ENCODE data around the gene CHID1. TPM values are rescaled to one million over a fixed set of nuclear protein-coding genes. Genes with fewer than 3 reads are reported as not detected.

The CHID1 gene
- total and polyA plus RNA-seq, 2 of the 4 experiments (the other 2 are of a cell fraction) = 34.2 to 121 TPM

DNA sequence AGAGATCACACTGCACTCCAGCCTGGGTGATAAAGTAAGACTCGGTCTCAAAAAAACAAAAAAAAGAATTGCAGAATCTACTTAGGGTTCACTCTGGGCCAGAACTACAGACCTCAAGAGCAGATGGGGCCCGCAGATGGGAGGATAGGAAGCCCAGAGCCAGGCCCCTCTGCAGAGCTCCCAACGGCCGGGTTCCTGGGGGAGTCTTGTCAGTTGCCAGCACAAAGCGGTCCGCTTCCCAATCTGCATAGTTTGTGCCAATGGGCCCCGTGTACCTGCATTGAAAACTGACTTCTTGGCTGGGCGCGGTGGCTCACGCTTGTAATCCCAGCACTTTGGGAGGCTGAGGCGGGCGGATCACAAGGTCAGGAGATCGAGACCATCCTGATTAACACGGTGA, 1.7 kb upstream of the CHID1 start:
- no peak overlapping the region for H3K18ac ChIP-seq (ENCODE audit: low read depth, low read length)
- H2AK5ac ChIP-seq (ENCODE audit: low read depth, low read length) = no peak overlapping the region
- H3K14ac ChIP-seq (replicated peaks; ENCODE audit: low read depth, low read length) = no peak overlapping the region
- no peak overlapping the region for H2BK5ac ChIP-seq (ENCODE audit: low read depth, low read length, poor library complexity, severe bottlenecking)
- 100% methylated on average over 5 of the region's 14 CpGs; no CpG with 5 or more reads in 1 of the 2 experiments for WGBS, 2 experiments (ENCODE audit: extremely low coverage in 2 of 2, insufficient read length in 1 of 2)
- no peak overlapping the region for H3K56ac ChIP-seq (ENCODE audit: extremely low read depth, insufficient read depth, low read length)
- H3K23ac ChIP-seq (ENCODE audit: low read depth, low read length) = no peak overlapping the region
- H2BK120ac ChIP-seq (ENCODE audit: low read depth, low read length) = no peak overlapping the region
- BruUV-seq (replicated peaks) = no TSS peak
- H3K79me1 ChIP-seq (ENCODE audit: low read depth in 1 of 2, low read length in 2 of 2) = peaks cover 9 to 40% of the 10 kb centered on the region in 2 experiments
- no peak for TF ChIP-seq NFE2L2 (IDR thresholded peaks at IDR 0.05; ENCODE audit: low read depth, low read length)
- TF ChIP-seq, protein P1, sequence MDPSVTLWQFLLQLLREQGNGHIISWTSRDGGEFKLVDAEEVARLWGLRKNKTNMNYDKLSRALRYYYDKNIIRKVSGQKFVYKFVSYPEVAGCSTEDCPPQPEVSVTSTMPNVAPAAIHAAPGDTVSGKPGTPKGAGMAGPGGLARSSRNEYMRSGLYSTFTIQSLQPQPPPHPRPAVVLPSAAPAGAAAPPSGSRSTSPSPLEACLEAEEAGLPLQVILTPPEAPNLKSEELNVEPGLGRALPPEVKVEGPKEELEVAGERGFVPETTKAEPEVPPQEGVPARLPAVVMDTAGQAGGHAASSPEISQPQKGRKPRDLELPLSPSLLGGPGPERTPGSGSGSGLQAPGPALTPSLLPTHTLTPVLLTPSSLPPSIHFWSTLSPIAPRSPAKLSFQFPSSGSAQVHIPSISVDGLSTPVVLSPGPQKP (IDR thresholded peaks at IDR 0.05; ENCODE audit: borderline replicate concordance, low read depth, low read length) = no peak
- no peak for TF ChIP-seq RFX5 (IDR thresholded peaks at IDR 0.05; ENCODE audit: low read depth, low read length)
- no peak for TF ChIP-seq CHD1 (IDR thresholded peaks at IDR 0.05; ENCODE audit: low read depth, low read length)
- no peak for TF ChIP-seq MAZ (IDR thresholded peaks at IDR 0.05; ENCODE audit: borderline replicate concordance, low read depth, low read length)
- no peak for TF ChIP-seq MXI1 (IDR thresholded peaks at IDR 0.05; ENCODE audit: borderline replicate concordance, low read depth, low read length)
- TF ChIP-seq BHLHE40 (IDR thresholded peaks at IDR 0.05; ENCODE audit: low read depth, low read length) = no peak
- no peak overlapping the region for H3K4ac ChIP-seq (ENCODE audit: low read depth, low read length)
- CTCF ChIA-PET = no interaction called here
- dilution Hi-C loops (cut with HindIII; ENCODE audit: low sequenced_read_pairs, unreplicated experiment) (no loop called here), in situ Hi-C loops (cut with MboI; ENCODE audit: low sequenced_read_pairs) (no loop called here), intact Hi-C loops (cut with micrococcal nuclease) (no loop called here)
- no peak overlapping the region for H2BK15ac ChIP-seq (ENCODE audit: low read depth, low read length)
- no peaks in the 10 kb centered on the region; the same call in none of the 2 replicates for H4K20me1 ChIP-seq (ENCODE audit: insufficient read depth, low read length)
- H3K4me2 ChIP-seq (ENCODE audit: low read depth, low read length) = no peak overlapping the region
- DNase-seq (no peak), ATAC-seq (ENCODE audit: low read depth) (no peak)
- H2BK20ac ChIP-seq (ENCODE audit: low read depth, low read length) = no peak overlapping the region
- H2AK9ac ChIP-seq (replicated peaks; ENCODE audit: low read depth, low read length, poor library complexity) = no peak overlapping the region
- H4K8ac ChIP-seq (ENCODE audit: low read depth in 2 of 2, low read length in 2 of 2) = peak overlapping the region in 1 of 2 experiments; percentile 99; a peak in 1 of 4 replicates
- H3K9me3 ChIP-seq (ENCODE audit: control insufficient read depth, insufficient read depth, low read length) = no peaks in the 10 kb centered on the region
- no peak overlapping the region for H4K5ac ChIP-seq (ENCODE audit: low read depth, low read length)
- POLR2A ChIA-PET (ENCODE audit: unreplicated experiment) = no interaction called here
- H3K27me3 ChIP-seq (ENCODE audit: control insufficient read depth, insufficient read depth, low read length) = no peaks in the 10 kb centered on the region
- H3K9ac ChIP-seq (ENCODE audit: low read depth, low read length) = no peak overlapping the region
- H3K27ac ChIP-seq (ENCODE audit: insufficient read depth, low read length) = no peak overlapping the region
- peaks cover 7% of the 10 kb centered on the region; the same call in 1 of the 2 replicates for H3K4me1 ChIP-seq (ENCODE audit: control insufficient read depth, insufficient read depth, low read length)
- no peak overlapping the region for H3K4me3 ChIP-seq (ENCODE audit: insufficient read depth, low read depth, low read length)
- H3K36me3 ChIP-seq (ENCODE audit: control insufficient read depth, insufficient read depth, low read length) = no peaks in the 10 kb centered on the region; the same call in 1 of the 2 replicates
- no peak overlapping the region for H2AFZ ChIP-seq (replicated peaks; ENCODE audit: low read length, poor library complexity)
- no peak overlapping the region for H4K91ac ChIP-seq (ENCODE audit: insufficient read depth, low read depth, low read length)
- H3K9me1 ChIP-seq (ENCODE audit: insufficient read depth, low read length) = 0 out of 2 replicates have a peak, but pooled peaks cover 8% of the 10 kb centered on the region
